IMR-90 (cell line): ENCODE data around the gene PYGO2. TPM values are rescaled to one million over a fixed set of nuclear protein-coding genes. Genes with fewer than 3 reads are reported as not detected.

Experiments
- ATAC-seq: fragments of 200-7000 bp; cut with Tn5 transposase; 2 replicates; pipeline ENCODE4 v1.9.1; 2020; ENCODE audit warnings: low read depth, mild to moderate bottlenecking, moderate library complexity
- BruUV-seq: library from RNA; stranded (reverse); fragments of 400-500 nt; replicated peaks from 2 replicates; lab custom pipeline; 2021; lab: Mats Ljungman, UMichigan
- CTCF ChIA-PET: fragments of 300-600 bp; formaldehyde crosslinking; extraction: SDS; loops from one replicate; lab custom pipeline; 2021; ENCODE audit warnings: antibody characterized with exemption; lab: Yijun Ruan, JAX
- POLR2A ChIA-PET: fragments of 300-600 bp; sonication (Branson Sonifier 250); formaldehyde crosslinking; loops from one replicate; lab custom pipeline; 2022; ENCODE audit warnings: antibody characterized with exemption; ENCODE audit not compliant: unreplicated experiment; lab: Charles Lee
- DNase-seq: peaks from one replicate; pipeline ENCODE4 v3.0.0; 2013
- H2AFZ ChIP-seq: replicated peaks from 2 replicates; pipeline ENCODE3; 2013; ENCODE audit warnings: low read length, mild to moderate bottlenecking; ENCODE audit not compliant: poor library complexity
- H2AK5ac ChIP-seq: 2 replicates; pipeline ENCODE4 v1.6.1; 2013; ENCODE audit warnings: low read depth, low read length, inconsistent platforms
- H2AK9ac ChIP-seq: replicated peaks from 2 replicates; pipeline ENCODE3; 2013; ENCODE audit warnings: mild to moderate bottlenecking, low read depth, low read length, moderate library complexity; ENCODE audit not compliant: poor library complexity
- H2BK120ac ChIP-seq: 2 replicates; pipeline ENCODE4 v1.6.1; 2013; ENCODE audit warnings: low read depth, low read length, inconsistent platforms
- H2BK15ac ChIP-seq: 3 replicates; pipeline ENCODE4 v1.6.1; 2013; ENCODE audit warnings: low read depth, low read length, inconsistent platforms
- H2BK20ac ChIP-seq: 2 replicates; pipeline ENCODE4 v1.6.1; 2013; ENCODE audit warnings: low read depth, mild to moderate bottlenecking, inconsistent platforms, low read length, moderate library complexity
- H2BK5ac ChIP-seq: 2 replicates; pipeline ENCODE4 v1.6.1; 2013; ENCODE audit warnings: mild to moderate bottlenecking, low read depth, low read length, inconsistent platforms; ENCODE audit not compliant: poor library complexity, severe bottlenecking
- H3K14ac ChIP-seq: replicated peaks from 2 replicates; pipeline ENCODE4 v1.6.1; 2013; ENCODE audit warnings: low read depth, low read length, inconsistent platforms
- H3K18ac ChIP-seq: 2 replicates; pipeline ENCODE4 v1.6.1; 2013; ENCODE audit warnings: low read depth, low read length, control low read depth
- H3K23ac ChIP-seq: 2 replicates; pipeline ENCODE4 v1.6.1; 2013; ENCODE audit warnings: low read depth, low read length, inconsistent platforms
- H3K27ac ChIP-seq: 2 replicates; pipeline ENCODE4 v1.5.1; 2013; ENCODE audit warnings: mild to moderate bottlenecking, control low read depth, low read length; ENCODE audit not compliant: insufficient read depth
- H3K27me3 ChIP-seq: 2 replicates; pipeline ENCODE4 v1.6.1; 2013; ENCODE audit warnings: low read length; ENCODE audit not compliant: control insufficient read depth, insufficient read depth
- H3K36me3 ChIP-seq: 2 replicates; pipeline ENCODE4 v1.6.1; 2013; ENCODE audit warnings: low read length, mixed read lengths; ENCODE audit not compliant: control insufficient read depth, insufficient read depth
- H3K4ac ChIP-seq: 2 replicates; pipeline ENCODE4 v1.6.1; 2013; ENCODE audit warnings: low read depth, low read length, inconsistent platforms
- H3K4me1 ChIP-seq: 2 replicates; pipeline ENCODE4 v1.6.1; 2013; ENCODE audit warnings: low read length, mixed read lengths; ENCODE audit not compliant: control insufficient read depth, insufficient read depth
- H3K4me2 ChIP-seq: 2 replicates; pipeline ENCODE4 v1.6.1; 2013; ENCODE audit warnings: low read depth, mild to moderate bottlenecking, control low read depth, low read length, moderate library complexity
- H3K4me3 ChIP-seq: 2 replicates; pipeline ENCODE4 v1.5.1; 2013; ENCODE audit warnings: low read depth, mild to moderate bottlenecking, control low read depth, low read length, moderate library complexity; ENCODE audit not compliant: insufficient read depth
- H3K56ac ChIP-seq: 2 replicates; pipeline ENCODE4 v1.6.1; 2013; ENCODE audit warnings: low read length, inconsistent platforms; ENCODE audit not compliant: insufficient read depth; ENCODE audit errors: extremely low read depth
- H3K79me1 ChIP-seq, 2 experiments: 2 replicates each; pipeline ENCODE4 v1.6.1; 2013; ENCODE audit warnings: low read length in 2 of 2, inconsistent platforms in 1 of 2, low read depth in 1 of 2
- H3K9ac ChIP-seq: 2 replicates; pipeline ENCODE4 v1.6.1; 2013; ENCODE audit warnings: low read depth, low read length, control low read depth
- H3K9me1 ChIP-seq: 2 replicates; pipeline ENCODE4 v1.6.1; 2013; ENCODE audit warnings: low read length, inconsistent platforms; ENCODE audit not compliant: insufficient read depth
- H3K9me3 ChIP-seq: 2 replicates; pipeline ENCODE4 v1.6.1; 2013; ENCODE audit warnings: low read length; ENCODE audit not compliant: control insufficient read depth, insufficient read depth
- H4K20me1 ChIP-seq: 2 replicates; pipeline ENCODE4 v1.6.1; 2013; ENCODE audit warnings: low read length, inconsistent platforms; ENCODE audit not compliant: insufficient read depth
- H4K5ac ChIP-seq: 2 replicates; pipeline ENCODE4 v1.6.1; 2013; ENCODE audit warnings: mild to moderate bottlenecking, low read depth, low read length, control low read depth
- H4K8ac ChIP-seq, 2 experiments: 2 replicates each; pipeline ENCODE4 v1.6.1; 2013; ENCODE audit warnings: low read depth in 2 of 2, low read length in 2 of 2, control low read depth in 1 of 2, inconsistent platforms in 1 of 2
- H4K91ac ChIP-seq: 2 replicates; pipeline ENCODE4 v1.6.1; 2013; ENCODE audit warnings: low read depth, low read length, inconsistent platforms; ENCODE audit not compliant: insufficient read depth
- BHLHE40 ChIP-seq: fragments of 150-350 bp; IDR thresholded peaks from 2 replicates; pipeline ENCODE4 v1.6.1; 2016; ENCODE audit warnings: mild to moderate bottlenecking, low read depth, low read length
- FOS ChIP-seq: fragments of 150-350 bp; IDR thresholded peaks from 2 replicates; pipeline ENCODE4 v1.6.1; 2016; ENCODE audit warnings: low read depth, low read length
- MAFK ChIP-seq: IDR thresholded peaks from 2 replicates; pipeline ENCODE4 v1.6.1; 2012; ENCODE audit warnings: low read depth, low read length, improper control_type of control experiment
- MAZ ChIP-seq: IDR thresholded peaks from 2 replicates; pipeline ENCODE4 v1.6.1; 2012; ENCODE audit warnings: low read depth, mild to moderate bottlenecking, low read length, improper control_type of control experiment, moderate library complexity, borderline replicate concordance
- MXI1 ChIP-seq: IDR thresholded peaks from 2 replicates; pipeline ENCODE4 v1.6.1; 2012; ENCODE audit warnings: low read depth, mild to moderate bottlenecking, low read length, moderate library complexity, borderline replicate concordance
- NFE2L2 ChIP-seq: fragments of 150-350 bp; IDR thresholded peaks from 2 replicates; pipeline ENCODE4 v1.6.1; 2016; ENCODE audit warnings: low read depth, mild to moderate bottlenecking, low read length
- POLR2A ChIP-seq: IDR thresholded peaks from 2 replicates; pipeline ENCODE4 v1.6.1; 2012; ENCODE audit warnings: mild to moderate bottlenecking, low read depth, low read length
- RAD21 ChIP-seq: IDR thresholded peaks from 2 replicates; pipeline ENCODE4 v1.6.1; 2012; ENCODE audit warnings: low read length, improper control_type of control experiment
- RFX5 ChIP-seq: IDR thresholded peaks from 2 replicates; pipeline ENCODE4 v1.8.0; 2012; ENCODE audit warnings: low read depth, mild to moderate bottlenecking, low read length, moderate library complexity
- SMC3 ChIP-seq: fragments of 150-350 bp; IDR thresholded peaks from 2 replicates; pipeline ENCODE4 v1.6.1; 2016; ENCODE audit warnings: low read depth, mild to moderate bottlenecking, antibody characterized with exemption, low read length, moderate library complexity
- WGBS, 2 experiments: methylation state at CpG; one replicate each; pipeline versions ENCODE4 v1.1.5 to v1.1.7; 2013; ENCODE audit warnings: missing lambda C conversion rate in 2 of 2; ENCODE audit not compliant: insufficient read length in 1 of 2; ENCODE audit errors: extremely low coverage in 2 of 2; 5-methylcytosine and 5-hydroxymethylcytosine counted together
- dilution Hi-C: fragments of 300-500 bp; cut with HindIII; formaldehyde crosslinking; loops from one replicate; pipeline ENCODE4 v1.14.3; 2018; ENCODE audit warnings: low sequenced_read_pairs; ENCODE audit not compliant: unreplicated experiment
- in situ Hi-C: fragments of 300-500 bp; cut with MboI; formaldehyde crosslinking; loops from 3 replicates; pipeline ENCODE4 v1.14.3; 2019; ENCODE audit warnings: low sequenced_read_pairs, inconsistent platforms, mixed read lengths
- intact Hi-C: fragments of 100-400 bp; cut with micrococcal nuclease; formaldehyde crosslinking; loops from 2 replicates; pipeline ENCODE4 v1.10.0; 2022
- polyA plus RNA-seq, 3 experiments: library from polyadenylated mRNA; depleted of rRNA; stranded (reverse); fragments of >200 nt; gene quantifications; 2 replicates each; pipeline ENCODE4 v1.2.3, GENCODE V29; 2012; ENCODE audit warnings: low replicate concordance in 1 of 3
- total RNA-seq: library from RNA; depleted of rRNA; stranded (reverse); fragments of >200 nt; gene quantifications from 2 replicates; pipeline ENCODE4 v1.2.3, GENCODE V29; 2012
- TF ChIP-seq, protein P1 (sequence below): fragments of 150-350 bp; IDR thresholded peaks from 2 replicates; pipeline ENCODE4 v1.6.1; 2016; ENCODE audit warnings: low read depth, mild to moderate bottlenecking, low read length, moderate library complexity, borderline replicate concordance

Gene PYGO2
- total and polyA plus RNA-seq, 2 of the 4 experiments (the other 2 are of a cell fraction) = 5.4 to 14.8 TPM

- TF ChIP-seq SMC3 (no peak), BHLHE40 (no peak)
These were observed 12.7 kb upstream of the PYGO2 start, which contains the start of gene CKS1B (continued) for GRCh38 chr1:154974102-154974807.

- H3K9ac ChIP-seq = peak overlapping the region; percentile 87
- H2BK15ac ChIP-seq = peak overlapping the region; percentile 98
- 0% methylated on average over 16 of the region's 37 CpGs; no CpG with 5 or more reads in 1 of the 2 experiments for WGBS, 2 experiments
- BruUV-seq = TSS peak; percentile 67
- peak overlapping the region; percentile 53 for H3K4me3 ChIP-seq
- peak overlapping the region; percentile 100 for H3K56ac ChIP-seq
- ATAC-seq (peak; percentile 15), DNase-seq (peak; percentile 97)
- H2BK5ac ChIP-seq = peak overlapping the region; percentile 97
- H2BK20ac ChIP-seq = peak overlapping the region; percentile 68; the same call in 1 of the 2 replicates
- intact Hi-C loops = loop anchor here (1.0 to 10.0 kb wide), 2 partner anchors 22 to 201 kb away; partner anchors contain the start of genes KRTCAP2 and TRIM46
- H3K9me3 ChIP-seq = no peaks in the 10 kb centered on the region
- H4K5ac ChIP-seq = peak overlapping the region; percentile 76
- POLR2A ChIA-PET = interaction anchor here (1.0 to 1.9 kb wide), 3 partner anchors 10 to 20 kb away, joined by 3 to 10 read pairs (median 5); partner anchors contain the start of genes FLAD1, LENEP and PYGO2
- peaks cover 13% of the 10 kb centered on the region for H3K4me1 ChIP-seq
- H3K36me3 ChIP-seq = no peaks in the 10 kb centered on the region; the same call in 1 of the 2 replicates
- peak overlapping the region; percentile 89 for H3K27ac ChIP-seq
- peaks cover 7% of the 10 kb centered on the region for H3K9me1 ChIP-seq
- H2AK5ac ChIP-seq = peak overlapping the region; percentile 99
- in situ Hi-C loops = no loop called here
- peak overlapping the region; percentile 98 for H2BK120ac ChIP-seq
- H3K4me2 ChIP-seq = peak overlapping the region; percentile 83
- H3K4ac ChIP-seq = peak overlapping the region; percentile 99
- dilution Hi-C loops = no loop called here
- H4K20me1 ChIP-seq = peaks cover 13% of the 10 kb centered on the region
- H3K23ac ChIP-seq = peak overlapping the region; percentile 100
- no peaks in the 10 kb centered on the region for H3K27me3 ChIP-seq
- CTCF ChIA-PET = interaction anchor here (0.6 to 1.1 kb wide), 7 partner anchors 12 to 710 kb away, joined by 3 to 4 read pairs (median 3); partner anchors contain the start of genes LENEP, PBXIP1 and PYGO2
- peaks cover 6 to 50% of the 10 kb centered on the region in 2 experiments for H3K79me1 ChIP-seq
- H2AFZ ChIP-seq = peak overlapping the region; percentile 63
- H4K91ac ChIP-seq = peak overlapping the region; percentile 99
- H3K18ac ChIP-seq = peak overlapping the region; percentile 76
- peak overlapping the region; percentile 100 for H3K14ac ChIP-seq
- peak overlapping the region; percentile 100 for H2AK9ac ChIP-seq
- peak overlapping the region; percentile 95 to 99 for H4K8ac ChIP-seq
- 0 out of 2 replicates have a peak, but pooled peaks have one; percentile 2 for TF ChIP-seq RAD21
- TF ChIP-seq NFE2L2 = no peak
- peak; percentile 87 for TF ChIP-seq POLR2A
- TF ChIP-seq SMC3 = no peak
- no peak for TF ChIP-seq MXI1
- TF ChIP-seq MAZ = no peak; the same call in 1 of the 2 replicates
- no peak for TF ChIP-seq FOS
- TF ChIP-seq, protein P1, sequence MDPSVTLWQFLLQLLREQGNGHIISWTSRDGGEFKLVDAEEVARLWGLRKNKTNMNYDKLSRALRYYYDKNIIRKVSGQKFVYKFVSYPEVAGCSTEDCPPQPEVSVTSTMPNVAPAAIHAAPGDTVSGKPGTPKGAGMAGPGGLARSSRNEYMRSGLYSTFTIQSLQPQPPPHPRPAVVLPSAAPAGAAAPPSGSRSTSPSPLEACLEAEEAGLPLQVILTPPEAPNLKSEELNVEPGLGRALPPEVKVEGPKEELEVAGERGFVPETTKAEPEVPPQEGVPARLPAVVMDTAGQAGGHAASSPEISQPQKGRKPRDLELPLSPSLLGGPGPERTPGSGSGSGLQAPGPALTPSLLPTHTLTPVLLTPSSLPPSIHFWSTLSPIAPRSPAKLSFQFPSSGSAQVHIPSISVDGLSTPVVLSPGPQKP = no peak
- no peak for TF ChIP-seq RFX5
- TF ChIP-seq MAFK = no peak
These were observed 11.9 kb upstream of the PYGO2 start for GRCh38 chr1:154973344-154974101.
